Germinal center (tissue), 1 donor: ENCODE results near the gene SIK3.
"Not testable (repeated sequence)": the region's sequence is repeated elsewhere in the genome, so short reads cannot be mapped to it uniquely, and the experiment has no call there.

Experiments used
- DNase-seq: peaks from one replicate; pipeline ENCODE4 v3.0.0; 2012; ENCODE audit warnings: mixed read lengths, low spot score

Gene SIK3

GRCh38 chr11:116840224-116840745 lies 257.9 kb downstream of the SIK3 start:
- no peak for DNase-seq

DNA sequence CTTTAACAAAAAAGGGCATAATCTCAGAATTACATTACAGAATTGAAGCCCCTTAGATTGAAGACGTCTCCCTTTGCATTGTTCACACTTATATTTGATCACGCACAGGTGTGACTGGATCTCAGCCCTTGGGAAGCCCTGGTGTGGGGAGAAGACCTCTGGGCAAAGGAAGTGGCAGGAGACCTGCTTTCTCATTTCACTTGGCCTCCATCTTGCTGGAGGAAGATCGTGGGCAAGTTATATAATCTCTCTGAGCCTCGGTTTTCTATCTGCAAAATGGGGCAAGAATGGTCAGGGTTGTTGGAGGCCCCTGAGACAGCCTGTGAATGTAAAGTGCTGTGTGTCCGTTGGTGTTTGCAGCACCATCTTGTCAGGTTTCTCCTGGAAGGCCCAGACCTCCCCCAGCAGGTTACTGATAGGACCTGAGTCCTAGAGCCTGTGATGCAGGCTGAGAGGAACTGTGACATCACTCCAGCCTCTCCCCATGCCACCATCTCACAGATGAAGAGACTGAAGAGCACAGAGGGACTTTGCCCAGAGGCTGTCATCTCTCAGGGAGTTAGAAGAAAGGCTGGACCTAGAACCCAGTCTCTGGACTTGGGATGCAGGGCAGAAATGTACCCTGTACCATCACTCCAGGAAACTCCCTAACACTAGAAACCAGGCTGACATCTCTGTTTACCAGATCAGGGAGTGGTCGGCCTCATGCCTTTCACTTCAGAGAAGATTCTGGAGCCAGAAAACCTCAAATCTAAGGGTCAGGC lies 259.7 kb downstream of the SIK3 start:
- no peak for DNase-seq

- DNase-seq: no peak
Observed at GRCh38 chr11:116837231-116838091, 260.8 kb downstream of the SIK3 start, which contains the start of gene APOA1. Gene APOA1, minus strand, starts transcription at chr11:116837622. Its CDS starts 235 bp downstream, at chr11:116837387.

DNA sequence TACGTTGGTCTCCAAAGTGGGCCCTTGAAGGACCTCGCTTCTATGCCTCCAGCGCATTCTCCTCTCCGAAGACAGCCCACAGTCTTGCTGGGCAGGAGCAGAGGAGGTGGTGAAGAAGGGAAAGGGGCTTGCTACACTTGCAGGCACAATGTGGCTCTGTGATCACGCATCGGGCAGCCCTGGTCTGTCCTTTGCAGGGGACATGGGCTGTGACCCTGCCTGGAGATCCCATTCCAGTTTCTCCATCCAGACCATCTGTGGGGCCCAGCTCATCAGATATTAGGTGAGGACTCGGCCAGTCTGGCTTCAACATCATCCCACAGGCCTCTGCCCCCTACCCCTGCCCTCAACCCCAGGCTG lies 261.6 kb downstream of the SIK3 start:
- no peak for DNase-seq

GRCh38 chr11:116835791-116836631 lies 262.2 kb downstream of the SIK3 start:
- DNase-seq: peak; percentile 89

DNA sequence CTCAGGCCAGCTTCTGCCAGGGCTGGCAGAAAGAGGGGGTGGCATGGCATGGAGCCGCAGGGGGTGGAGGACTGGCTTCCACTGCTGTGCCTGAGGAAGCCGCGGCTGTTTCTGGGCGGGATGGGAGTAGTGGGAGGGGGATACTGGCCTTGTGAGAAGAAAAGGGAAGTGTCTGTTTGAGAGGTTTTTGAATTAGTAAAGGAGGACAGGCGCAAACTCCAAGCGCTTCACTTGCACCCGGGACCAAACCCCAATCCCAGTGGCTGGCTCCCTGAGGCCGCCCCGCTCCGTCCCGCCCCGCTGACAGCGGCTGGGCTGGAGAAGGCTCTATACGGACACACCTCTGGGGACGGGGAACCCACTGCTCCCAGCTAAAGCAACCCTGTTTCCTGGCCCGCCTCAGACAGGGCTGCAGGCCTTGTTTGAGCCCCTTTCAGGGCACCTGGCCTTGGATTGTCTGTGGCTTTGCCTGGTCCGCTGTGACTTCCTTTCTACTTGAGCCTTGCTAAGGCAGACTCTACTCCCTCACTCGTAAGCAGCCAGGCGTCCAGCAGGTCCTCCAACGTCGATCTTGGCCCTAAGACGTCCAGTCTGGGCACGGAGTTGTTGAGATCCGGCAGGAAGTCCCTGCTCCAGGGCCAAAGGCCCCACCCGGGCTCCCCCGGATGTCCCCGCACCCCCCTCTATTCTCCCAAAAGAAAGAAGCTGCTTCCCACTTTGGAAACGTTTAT lies 263.0 kb downstream of the SIK3 start:
- DNase-seq: peak; percentile 17

DNA sequence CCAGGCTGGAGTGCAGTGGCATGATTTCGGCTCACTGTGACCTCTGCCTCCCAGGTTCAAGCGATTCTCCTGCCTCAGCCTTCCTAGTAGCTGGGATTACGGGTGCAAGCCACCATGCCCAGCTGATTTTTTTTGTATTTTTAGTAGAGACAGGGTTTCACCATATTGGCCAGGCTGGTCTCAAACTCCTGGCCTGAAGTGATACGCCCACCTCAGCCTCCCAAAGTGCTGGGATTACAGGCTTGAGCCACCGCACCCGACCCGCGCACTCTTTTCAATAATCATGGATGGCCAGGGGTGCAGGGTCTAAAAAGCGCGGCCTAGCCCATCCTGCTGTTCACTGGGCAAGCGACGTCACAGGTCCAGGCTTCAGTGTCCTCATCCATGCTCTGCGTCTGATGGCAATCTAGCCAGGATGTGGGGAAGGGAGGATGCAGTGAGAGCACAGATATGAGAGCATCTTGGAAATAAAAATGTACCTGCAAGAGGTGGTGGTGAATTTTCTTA lies 263.6 kb downstream of the SIK3 start:
- not testable (repeated sequence) for DNase-seq

DNA sequence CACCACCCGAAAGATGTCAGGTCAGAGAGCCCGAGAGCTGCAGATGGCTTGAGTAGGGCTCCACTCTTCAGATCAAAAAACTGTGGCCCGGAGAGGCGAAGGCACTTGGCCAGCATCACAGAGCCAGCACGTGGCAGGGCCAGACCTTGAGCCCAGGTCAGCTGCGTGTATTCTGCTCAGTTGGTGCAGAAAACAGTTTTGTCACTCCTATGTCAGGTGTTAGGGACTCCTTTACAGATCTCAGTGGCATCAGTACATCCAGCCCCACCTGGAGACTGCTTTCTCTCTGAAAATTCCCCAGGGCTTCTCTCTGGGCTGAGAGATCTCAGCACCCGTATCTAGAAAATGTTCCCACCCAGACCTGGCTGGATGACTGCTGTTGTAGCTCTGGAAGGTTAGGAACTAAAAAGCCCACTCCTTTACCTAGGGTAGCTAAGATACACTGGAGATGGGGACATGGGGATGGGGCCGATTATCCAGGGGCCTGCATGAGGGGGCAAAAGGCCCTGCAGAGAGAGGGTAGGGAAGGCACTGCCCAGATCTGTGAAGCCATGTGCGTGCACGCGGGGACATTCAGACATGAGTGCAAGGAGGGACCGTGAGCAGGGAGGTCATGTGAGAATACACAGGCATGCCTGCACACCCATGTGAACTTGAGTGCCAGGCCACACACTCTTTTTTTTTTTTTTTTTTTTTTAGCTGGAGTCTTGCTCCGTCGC lies 264.3 kb downstream of the SIK3 start:
- DNase-seq: no peak

GRCh38 chr11:116833491-116833815 lies 264.8 kb downstream of the SIK3 start:
- DNase-seq: no peak

DNA sequence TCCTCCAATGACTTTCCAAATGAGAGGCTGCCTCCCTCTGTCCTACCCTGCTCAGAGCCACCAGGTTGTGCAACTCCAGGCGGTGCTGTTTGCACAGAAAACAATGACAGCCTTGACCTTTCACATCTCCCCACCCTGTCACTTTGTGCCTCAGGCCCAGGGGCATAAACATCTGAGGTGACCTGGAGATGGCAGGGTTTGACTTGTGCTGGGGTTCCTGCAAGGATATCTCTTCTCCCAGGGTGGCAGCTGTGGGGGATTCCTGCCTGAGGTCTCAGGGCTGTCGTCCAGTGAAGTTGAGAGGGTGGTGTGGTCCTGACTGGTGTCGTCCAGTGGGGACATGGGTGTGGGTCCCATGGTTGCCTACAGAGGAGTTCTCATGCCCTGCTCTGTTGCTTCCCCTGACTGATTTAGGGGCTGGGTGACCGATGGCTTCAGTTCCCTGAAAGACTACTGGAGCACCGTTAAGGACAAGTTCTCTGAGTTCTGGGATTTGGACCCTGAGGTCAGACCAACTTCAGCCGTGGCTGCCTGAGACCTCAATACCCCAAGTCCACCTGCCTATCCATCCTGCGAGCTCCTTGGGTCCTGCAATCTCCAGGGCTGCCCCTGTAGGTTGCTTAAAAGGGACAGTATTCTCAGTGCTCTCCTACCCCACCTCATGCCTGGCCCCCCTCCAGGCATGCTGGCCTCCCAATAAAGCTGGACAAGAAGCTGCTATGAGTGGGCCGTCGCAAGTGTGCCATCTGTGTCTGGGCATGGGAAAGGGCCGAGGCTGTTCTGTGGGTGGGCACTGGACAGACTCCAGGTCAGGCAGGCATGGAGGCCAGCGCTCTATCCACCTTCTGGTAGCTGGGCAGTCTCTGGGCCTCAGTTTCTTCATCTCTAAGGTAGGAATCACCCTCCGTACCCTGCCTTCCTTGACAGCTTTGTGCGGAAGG lies 265.6 kb downstream of the SIK3 start:
- DNase-seq: no peak

DNA sequence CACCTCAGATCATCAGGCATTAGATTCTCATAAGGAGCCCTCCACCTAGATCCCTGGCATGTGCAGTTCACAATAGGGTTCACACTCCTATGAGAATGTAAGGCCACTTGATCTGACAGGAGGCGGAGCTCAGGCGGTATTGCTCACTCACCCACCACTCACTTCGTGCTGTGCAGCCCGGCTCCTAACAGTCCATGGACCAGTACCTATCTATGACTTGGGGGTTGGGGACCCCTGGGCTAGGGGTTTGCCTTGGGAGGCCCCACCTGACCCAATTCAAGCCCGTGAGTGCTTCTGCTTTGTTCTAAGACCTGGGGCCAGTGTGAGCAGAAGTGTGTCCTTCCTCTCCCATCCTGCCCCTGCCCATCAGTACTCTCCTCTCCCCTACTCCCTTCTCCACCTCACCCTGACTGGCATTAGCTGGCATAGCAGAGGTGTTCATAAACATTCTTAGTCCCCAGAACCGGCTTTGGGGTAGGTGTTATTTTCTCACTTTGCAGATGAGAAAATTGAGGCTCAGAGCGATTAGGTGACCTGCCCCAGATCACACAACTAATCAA lies 266.4 kb downstream of the SIK3 start:
- no peak for DNase-seq

DNA sequence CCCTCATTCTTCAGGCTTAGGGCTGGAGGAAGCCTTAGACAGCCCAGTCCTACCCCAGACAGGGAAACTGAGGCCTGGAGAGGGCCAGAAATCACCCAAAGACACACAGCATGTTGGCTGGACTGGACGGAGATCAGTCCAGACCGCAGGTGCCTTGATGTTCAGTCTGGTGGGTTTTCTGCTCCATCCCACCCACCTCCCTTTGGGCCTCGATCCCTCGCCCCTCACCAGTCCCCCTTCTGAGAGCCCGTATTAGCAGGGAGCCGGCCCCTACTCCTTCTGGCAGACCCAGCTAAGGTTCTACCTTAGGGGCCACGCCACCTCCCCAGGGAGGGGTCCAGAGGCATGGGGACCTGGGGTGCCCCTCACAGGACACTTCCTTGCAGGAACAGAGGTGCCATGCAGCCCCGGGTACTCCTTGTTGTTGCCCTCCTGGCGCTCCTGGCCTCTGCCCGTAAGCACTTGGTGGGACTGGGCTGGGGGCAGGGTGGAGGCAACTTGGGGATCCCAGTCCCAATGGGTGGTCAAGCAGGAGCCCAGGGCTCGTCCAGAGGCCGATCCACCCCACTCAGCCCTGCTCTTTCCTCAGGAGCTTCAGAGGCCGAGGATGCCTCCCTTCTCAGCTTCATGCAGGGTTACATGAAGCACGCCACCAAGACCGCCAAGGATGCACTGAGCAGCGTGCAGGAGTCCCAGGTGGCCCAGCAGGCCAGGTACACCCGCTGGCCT lies 267.9 kb downstream of the SIK3 start:
- no peak for DNase-seq

DNA sequence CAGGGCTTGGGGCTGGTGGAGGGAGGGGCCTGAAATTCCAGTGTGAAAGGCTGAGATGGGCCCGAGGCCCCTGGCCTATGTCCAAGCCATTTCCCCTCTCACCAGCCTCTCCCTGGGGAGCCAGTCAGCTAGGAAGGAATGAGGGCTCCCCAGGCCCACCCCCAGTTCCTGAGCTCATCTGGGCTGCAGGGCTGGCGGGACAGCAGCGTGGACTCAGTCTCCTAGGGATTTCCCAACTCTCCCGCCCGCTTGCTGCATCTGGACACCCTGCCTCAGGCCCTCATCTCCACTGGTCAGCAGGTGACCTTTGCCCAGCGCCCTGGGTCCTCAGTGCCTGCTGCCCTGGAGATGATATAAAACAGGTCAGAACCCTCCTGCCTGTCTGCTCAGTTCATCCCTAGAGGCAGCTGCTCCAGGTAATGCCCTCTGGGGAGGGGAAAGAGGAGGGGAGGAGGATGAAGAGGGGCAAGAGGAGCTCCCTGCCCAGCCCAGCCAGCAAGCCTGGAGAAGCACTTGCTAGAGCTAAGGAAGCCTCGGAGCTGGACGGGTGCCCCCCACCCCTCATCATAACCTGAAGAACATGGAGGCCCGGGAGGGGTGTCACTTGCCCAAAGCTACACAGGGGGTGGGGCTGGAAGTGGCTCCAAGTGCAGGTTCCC lies 268.6 kb downstream of the SIK3 start, which contains the start of gene APOC3:
Gene APOC3 (plus strand): TSS at position 383 of the 659 bp plus-strand sequence. CDS start 676 bp downstream, outside the sequence.
- no peak for DNase-seq

DNA sequence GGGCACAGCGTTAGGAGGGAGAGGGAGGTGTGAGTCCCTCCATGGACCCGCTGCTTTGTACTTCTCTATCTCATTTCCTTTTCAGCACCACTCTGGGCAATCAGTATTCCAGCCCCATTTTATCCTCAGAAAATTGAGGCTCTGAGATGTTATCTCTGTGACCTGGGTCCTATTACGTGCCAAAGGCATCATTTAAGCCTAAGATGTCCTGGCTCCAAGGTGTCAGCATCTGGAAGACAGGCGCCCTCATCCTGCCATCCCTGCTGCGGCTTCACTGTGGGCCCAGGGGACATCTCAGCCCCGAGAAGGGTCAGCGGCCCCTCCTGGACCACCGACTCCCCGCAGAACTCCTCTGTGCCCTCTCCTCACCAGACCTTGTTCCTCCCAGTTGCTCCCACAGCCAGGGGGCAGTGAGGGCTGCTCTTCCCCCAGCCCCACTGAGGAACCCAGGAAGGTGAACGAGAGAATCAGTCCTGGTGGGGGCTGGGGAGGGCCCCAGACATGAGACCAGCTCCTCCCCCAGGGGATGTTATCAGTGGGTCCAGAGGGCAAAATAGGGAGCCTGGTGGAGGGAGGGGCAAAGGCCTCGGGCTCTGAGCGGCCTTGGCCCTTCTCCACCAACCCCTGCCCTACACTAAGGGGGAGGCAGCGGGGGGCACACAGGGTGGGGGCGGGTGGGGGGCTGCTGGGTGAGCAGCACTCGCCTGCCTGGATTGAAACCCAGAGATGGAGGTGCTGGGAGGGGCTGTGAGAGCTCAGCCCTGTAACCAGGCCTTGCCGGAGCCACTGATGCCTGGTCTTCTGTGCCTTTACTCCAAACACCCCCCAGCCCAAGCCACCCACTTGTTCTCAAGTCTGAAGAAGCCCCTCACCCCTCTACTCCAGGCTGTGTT lies 269.4 kb downstream of the SIK3 start:
- DNase-seq: no peak

- no peak for DNase-seq
Observed at GRCh38 chr11:116827461-116827860, 270.8 kb downstream of the SIK3 start.

GRCh38 chr11:116826751-116827431 lies 271.3 kb downstream of the SIK3 start:
- no peak for DNase-seq
